Stimulated activated naive CD8-positive, alpha-beta T cell treated with anti-CD3 and anti-CD28 coated beads, Interleukin-15, Interleukin-2, amounts not matched to agents 100 U/mL and 50 U/mL, for 24 hours (primary cell): ENCODE data around the gene MED27.

Source experiments
- ATAC-seq: fragments of 150-1000 bp; cut with Tn5 transposase; one replicate; pipeline ENCODE4 v1.10.0; 2021
- DNase-seq: peaks from one replicate; pipeline ENCODE4 v3.0.0; 2021

Gene MED27

GRCh38 chr9:131879181-131879910, 200.3 kb downstream of the MED27 start:
- DNase-seq (no peak), ATAC-seq (no peak)

GRCh38 chr9:131876486-131876885, 203.2 kb downstream of the MED27 start:
- no peak for DNase-seq
- no peak for ATAC-seq

DNA sequence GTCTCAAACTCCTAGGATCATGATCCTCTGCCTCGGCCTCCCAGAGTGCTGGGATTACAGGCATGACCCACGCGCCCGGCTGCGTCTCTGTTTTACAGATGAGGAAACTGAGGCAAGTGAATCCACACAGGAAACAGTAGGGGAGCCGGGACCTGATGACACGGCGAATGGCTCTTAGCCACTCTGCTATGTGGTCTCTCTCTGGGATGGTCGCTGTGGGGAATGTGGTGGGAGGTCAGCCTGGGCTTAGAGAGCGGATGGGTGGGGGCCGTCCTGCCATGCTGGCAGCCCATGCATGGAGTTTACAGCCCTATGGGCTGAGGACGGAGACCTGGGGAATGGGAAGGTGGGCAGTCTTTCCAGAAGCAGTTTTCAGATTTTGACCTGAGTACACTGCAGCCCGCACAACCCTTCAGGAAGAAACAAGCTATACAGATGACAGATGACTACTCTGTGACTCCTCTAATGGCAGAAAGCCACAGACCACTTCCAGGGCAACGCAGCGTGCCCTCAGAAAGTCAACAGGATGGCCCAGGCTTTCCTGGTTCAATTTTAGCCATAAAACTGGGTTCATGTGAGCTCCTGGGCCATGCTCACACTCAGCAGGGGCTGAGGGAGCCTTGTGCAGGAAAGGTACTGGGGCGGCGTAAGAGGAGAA, 203.7 kb downstream of the MED27 start:
- ATAC-seq (peak; percentile 79), DNase-seq (peak; percentile 16)

DNA sequence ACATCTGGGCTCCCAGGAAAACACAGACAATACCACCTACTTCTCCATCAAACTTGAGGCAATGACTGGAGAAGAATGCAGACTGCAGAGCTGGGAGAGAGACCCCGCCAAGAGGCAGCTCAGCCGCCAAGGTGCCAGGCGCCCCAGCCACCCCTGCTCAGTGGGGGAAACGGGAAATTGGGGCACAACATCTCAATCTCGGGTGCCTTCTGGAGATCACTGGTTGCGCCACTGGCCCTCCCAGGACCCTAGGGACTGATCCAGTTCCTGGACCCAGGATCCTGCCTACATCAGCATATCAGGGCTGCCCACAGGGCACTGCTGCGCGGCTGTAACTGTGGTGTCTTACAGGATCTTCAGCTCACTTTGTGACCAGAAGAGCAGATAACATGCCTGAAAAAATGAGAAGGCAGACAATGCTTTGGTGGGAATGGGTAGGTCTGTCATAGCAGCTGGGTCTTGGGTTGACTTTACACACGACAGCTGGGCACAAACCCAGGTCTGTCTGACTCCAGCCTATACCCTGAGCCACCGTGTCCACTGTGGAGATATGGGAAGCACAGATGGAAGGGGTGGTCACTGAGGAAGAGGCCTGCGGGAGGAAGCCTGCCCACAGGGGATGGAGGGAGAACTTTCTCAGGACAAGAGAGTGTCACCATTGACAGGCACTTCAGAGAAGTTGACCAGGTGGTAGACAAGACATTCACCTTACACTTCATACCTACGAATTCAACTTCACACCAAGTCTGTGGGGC, 204.6 kb downstream of the MED27 start:
- ATAC-seq (no peak), DNase-seq (no peak)

DNA sequence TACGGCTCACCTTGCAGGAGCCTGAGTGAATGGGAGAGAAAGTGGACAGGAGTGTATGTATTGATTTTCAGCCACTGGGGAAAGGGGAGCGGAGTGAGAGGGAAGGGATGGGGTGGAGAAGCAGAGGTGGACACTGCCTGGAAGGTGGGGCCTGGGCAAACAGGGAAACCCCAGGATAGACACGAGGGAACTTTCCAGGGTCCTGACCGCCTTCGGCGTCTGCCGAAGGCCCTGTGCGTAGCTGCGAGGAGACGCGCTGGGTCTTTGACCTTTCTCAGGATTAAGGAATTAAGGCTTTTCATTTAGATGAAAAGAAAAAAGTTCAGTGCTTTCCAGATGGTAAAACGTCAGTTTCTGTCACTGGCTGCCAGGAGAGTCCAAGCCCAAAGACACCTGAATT, 205.2 kb downstream of the MED27 start:
- DNase-seq (no peak), ATAC-seq (no peak)

GRCh38 chr9:131873891-131874440, 205.7 kb downstream of the MED27 start:
- no peak for ATAC-seq
- no peak for DNase-seq

DNA sequence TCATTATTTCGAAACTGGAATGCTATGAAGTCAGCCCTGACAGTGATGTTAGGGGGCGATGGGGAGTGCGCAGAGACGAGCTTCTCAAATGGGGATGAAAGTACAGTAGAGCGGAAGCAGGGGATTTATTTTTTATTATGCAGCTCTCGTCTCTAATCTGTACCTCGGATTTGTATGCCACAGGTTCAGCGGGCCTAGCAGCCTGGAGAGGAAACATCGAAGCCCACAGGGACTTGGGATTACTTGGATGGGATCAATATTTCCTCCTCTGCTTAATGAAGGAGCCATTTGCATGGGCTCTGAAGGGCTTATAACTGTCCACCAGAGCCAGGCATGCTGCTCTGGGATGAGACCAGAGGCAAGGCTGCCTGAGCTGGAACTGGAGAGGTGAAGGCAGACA, 206.3 kb downstream of the MED27 start:
- ATAC-seq (no peak), DNase-seq (no peak)

- ATAC-seq, result no peak
- DNase-seq, result no peak
Observed at GRCh38 chr9:131872702-131873101, 207.0 kb downstream of the MED27 start.

DNA sequence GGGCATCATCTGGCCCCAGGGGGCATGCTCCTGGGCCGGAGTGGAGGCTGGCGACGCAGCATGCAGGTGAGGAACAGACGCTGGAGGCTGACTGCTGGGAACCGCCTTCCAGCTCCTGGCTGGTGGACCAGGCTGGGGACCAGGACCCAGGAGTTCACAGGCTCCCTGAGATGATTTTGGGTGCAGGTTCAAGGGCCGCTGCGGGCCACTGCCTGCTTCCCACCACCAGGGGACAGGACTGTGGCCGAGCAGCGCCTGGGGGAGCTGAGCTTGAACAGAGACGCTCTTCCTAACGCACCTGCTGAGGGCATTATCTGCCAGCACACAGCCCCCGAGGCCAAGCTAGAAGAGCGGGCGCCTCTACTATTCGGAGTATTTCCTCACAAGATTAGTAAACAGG, 207.7 kb downstream of the MED27 start:
- ATAC-seq (no peak), DNase-seq (no peak)

- no peak for DNase-seq
Observed at GRCh38 chr9:131870156-131870555, 209.5 kb downstream of the MED27 start.

GRCh38 chr9:131869348-131869747, 210.3 kb downstream of the MED27 start:
- ATAC-seq (no peak), DNase-seq (no peak)

More at GRCh38 chr9:131870156-131870555, 209.5 kb downstream of the MED27 start:
- no peak for ATAC-seq

- no peak for ATAC-seq
Observed at GRCh38 chr9:131868766-131869165, 210.9 kb downstream of the MED27 start.

DNA sequence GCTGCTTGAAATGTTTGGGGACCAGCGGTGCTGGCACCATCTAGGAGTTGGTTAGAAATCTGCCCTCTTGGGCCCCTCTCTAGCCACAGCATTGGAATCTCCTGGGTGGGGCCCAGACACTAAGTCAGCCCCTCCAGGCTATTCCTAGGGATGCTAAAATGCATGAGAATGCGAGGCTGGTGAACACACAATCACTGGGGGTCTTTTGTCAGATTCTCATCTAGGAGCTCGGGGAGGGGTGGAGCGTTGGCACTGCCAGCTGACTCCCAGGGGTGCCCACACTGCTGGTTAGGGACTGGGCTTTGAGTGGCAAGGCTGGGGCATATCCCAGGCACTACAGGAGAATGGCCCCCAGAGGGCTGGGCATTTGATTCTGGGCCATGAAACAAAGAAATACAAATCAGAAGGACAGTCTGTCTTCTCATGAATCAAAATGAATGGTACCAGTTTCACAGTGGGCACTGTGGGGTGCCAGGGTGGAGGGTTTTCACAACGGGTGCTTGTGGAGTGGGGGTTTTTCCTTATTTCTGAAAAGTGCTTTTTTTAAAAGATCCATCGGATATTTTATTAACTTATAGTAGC, 212.0 kb downstream of the MED27 start:
- ATAC-seq (no peak), DNase-seq (no peak)

More at GRCh38 chr9:131868766-131869165, 210.9 kb downstream of the MED27 start:
- DNase-seq, result no peak

- ATAC-seq (no peak), DNase-seq (no peak)
Observed at GRCh38 chr9:131865446-131866195, 214.0 kb downstream of the MED27 start.

GRCh38 chr9:131864531-131864930, 215.1 kb downstream of the MED27 start:
- no peak for ATAC-seq

GRCh38 chr9:131863306-131863896, 216.3 kb downstream of the MED27 start:
- DNase-seq, result no peak
- no peak for ATAC-seq

More at GRCh38 chr9:131864531-131864930, 215.1 kb downstream of the MED27 start:
- no peak for DNase-seq

GRCh38 chr9:131862261-131862660, 217.4 kb downstream of the MED27 start:
- no peak for ATAC-seq
- no peak for DNase-seq

DNA sequence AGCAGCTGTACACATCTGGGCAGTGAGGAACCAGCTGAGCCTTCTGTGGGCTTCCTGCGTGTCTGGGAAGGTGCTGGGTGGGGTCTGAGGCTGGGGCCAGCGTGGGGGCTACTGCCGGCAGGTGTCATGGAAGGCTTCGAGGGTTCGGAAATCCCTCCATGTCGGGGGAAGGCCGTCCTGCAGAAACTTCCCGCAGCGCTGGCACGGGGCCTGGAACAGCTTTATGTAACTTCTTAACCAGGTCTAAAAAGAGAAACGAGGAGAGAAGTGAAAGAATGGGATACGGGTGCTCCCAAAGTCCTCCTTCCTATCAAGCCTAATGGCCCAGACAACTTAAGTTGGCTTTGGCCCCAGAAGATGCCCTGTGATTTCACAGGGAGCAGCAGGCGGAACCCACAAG, 219.2 kb downstream of the MED27 start:
- ATAC-seq (no peak), DNase-seq (no peak)

DNA sequence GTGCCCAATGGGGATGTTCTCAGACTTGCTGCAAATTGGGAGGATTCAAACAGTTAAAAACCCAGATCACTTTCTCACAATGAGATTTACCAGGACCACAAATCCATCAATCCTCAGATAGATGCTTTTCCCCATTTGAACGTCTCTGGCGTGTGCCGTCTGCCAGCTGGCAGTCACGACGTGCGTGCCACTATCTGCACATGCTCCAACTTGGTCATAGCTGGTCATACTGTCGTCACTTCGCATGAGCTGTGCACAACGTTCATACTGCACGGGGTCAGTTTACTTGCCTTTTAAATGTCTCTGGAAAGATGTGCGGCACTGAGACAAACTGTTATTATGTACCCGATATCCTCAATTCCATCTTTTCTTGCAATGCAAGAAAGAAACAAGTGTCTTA, 221.5 kb downstream of the MED27 start:
- no peak for DNase-seq
- ATAC-seq, result no peak

- no peak for ATAC-seq
- no peak for DNase-seq
Observed at GRCh38 chr9:131856105-131856504, 223.6 kb downstream of the MED27 start.

DNA sequence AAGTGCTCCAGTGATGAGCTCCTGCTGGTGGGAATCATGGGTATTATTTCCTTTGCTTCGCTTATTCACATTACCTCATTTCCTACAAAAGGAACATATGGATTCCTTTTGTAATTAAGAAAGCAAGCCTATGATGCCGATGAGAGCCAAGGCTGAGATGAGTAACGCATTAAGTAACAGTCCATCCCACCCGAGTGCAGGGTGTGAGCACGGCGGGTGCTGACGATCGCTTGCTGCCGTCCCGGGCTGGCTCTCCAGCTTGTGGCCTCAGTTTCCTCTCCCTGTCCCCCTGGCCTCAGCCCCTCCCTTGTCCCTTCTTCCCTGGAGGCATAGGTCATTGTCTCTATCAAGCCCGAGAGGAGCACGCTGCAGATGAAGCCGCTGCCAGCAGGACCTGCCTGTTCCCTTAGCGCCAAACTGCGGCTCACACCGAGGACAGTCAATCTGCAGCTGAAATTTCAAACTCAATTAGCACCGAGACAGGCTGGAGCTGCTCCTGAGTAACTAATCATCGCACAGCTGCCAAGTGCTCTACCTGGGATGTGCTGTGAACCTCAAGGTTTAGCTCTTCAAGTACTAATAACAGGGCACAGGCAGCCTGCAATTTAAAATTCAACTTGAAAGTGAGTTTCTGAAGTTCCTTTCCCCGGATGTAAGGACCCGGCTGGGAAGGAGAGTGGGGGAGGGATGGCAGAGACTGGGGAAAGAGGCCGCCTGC, 224.6 kb downstream of the MED27 start:
- ATAC-seq (no peak), DNase-seq (no peak)
